ENCODE measurements around the gene STK32C.

Gene STK32C

DNA sequence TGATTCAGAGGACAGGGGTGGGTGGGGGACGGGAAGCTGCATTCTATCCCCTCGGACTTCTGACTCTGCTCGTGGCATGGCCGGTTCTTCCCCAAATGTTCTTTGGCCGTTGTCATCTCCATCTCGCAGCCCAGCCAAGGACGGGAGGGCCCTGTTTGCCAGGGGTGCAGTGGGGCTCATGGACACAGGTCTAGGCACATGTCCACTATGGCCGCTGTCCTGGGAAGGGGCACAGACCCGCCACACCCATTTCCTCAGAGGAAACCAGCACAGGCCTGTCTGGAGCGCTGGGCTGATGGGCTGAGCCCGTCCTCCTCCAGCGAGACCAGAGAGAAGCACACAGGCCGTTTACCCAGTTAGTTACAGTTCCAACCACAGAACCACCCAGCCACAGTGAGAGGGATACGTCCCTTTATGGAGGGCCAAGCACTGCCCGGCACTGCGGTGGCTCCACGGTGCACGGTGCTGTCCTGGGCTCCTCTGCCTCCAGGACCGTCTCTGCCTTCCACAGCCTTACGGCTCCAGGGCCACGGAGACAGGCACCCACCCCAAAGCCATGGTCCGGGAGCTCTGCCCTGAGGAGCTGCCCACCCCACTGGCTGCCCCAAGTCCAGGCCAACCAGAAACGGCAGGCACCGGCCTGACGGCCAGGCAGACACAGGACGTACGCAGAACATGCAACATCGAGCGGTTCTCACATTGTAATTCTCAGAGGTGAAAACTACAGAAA lies 100.8 kb downstream of the STK32C start:
- no peak for DNase-seq

DNA sequence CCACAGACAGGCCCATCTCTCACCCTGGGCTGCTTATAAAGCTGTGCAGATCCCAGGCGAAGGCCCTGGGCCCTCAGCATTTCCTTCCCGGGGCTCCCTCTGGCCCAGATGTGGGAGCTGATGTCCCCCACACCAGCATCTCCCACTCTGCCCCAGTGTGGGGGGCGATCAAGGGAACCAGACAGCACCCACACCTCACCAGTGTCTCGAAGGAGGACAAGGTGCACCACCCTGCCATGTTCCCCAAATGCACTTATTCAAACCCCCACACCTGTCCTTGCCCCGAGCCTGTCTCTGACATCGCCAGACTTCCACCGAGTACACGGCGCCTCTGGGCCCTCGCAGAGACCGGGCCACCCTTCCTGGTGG lies 101.4 kb downstream of the STK32C start:
- no peak for DNase-seq

DNA sequence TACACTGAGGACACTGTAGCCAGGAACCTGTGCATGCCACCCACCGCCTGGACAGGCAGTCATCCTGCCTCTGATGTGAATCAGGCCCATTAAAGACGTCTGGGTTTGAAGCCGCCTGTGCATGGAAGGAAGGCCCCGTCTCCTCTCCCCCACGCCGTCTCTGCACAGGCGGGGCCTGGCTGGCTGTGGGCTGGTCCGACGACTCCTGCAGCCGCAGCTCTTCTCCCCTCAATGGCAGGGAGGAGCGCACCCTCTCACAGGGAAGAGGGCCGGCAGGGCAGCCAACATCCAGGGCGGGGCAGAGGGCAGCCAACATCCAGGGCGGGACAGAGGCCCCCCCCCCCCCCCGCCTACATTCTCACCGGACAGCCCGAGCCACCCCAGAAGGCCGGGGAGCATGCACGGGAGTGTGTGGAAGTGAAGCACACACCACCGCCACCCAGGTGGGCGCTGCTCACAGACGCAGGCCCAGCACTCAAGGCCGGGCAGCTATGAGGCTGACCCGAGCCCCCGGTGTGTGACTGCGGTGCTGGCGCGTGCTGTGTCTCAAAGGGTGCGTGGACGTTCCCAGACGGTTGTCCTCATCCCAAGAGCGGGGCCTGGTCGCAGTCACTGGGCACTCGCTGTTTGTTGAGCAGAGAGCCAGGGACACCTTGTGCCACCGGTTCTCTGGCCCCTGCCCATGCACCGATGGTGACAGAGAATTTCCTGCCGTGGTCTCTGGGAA lies 101.9 kb downstream of the STK32C start:
- no peak for DNase-seq

DNA sequence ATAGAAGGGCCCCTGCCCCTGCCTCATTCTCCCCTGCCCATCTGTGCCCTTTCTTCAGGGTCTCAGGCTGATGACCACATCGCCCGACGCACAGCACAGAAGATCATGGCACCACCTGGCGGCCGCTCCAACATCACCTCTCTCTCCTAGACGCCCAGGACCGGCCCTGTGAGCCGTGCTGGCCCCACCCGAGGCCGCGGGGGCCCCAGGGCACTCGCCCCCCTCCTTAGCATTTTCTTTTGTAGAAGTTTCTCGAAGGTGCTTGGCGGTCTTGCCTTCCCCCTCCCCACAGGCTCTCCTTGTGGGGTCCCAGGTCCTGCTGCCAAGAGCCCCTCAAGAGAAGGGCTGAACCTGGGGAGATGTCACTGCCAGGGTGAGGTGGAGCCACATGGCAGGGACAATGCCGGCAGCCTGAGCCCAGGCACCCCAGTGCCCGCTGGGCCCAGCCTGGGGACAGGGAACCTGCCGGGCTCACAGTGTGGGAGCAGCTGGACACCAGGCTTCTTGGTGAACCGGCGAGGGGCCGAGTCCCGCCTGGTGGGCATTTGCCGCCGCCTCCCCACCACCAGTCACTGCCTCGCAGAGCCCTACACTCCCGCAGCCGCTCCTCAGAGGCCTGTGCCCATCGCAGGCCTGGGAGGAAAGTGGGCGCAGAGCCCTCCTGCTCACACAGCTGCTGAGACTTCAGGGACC lies 102.8 kb downstream of the STK32C start:
- no peak for DNase-seq

DNA sequence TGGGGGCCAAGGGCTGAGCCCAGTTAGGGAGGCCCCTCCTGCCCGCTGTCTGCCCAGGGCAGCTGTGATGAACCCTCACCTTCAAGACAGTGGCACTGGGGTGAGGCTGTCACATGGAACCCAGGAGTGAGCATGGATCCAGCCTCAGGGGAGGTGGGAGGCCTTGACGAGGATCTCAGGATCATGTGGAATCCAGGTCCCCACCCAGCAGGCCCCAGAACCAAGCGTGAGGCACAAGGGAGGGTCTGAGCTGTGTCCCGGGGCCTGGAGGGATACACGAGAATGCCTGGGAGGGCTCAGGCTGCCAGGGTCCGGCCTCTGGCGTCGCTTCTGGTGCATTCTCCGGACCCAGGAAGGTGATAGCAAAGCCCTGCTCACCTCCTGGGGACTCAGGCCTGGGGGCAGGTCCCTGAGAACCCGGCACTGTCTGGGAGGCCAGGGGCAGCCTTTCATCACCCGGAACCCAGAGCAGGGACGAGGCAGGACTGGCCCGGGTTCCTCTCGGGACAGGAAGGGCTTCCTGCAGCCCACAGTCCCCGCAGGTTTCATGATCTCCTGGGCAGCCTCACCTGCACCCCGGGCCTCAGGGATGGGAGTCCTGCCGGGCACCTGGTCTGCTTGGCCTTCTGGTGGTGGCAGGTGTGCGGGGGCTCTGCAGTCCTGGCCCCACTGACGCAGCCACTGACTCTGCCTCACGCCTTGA lies 103.5 kb downstream of the STK32C start:
- no peak for DNase-seq

DNA sequence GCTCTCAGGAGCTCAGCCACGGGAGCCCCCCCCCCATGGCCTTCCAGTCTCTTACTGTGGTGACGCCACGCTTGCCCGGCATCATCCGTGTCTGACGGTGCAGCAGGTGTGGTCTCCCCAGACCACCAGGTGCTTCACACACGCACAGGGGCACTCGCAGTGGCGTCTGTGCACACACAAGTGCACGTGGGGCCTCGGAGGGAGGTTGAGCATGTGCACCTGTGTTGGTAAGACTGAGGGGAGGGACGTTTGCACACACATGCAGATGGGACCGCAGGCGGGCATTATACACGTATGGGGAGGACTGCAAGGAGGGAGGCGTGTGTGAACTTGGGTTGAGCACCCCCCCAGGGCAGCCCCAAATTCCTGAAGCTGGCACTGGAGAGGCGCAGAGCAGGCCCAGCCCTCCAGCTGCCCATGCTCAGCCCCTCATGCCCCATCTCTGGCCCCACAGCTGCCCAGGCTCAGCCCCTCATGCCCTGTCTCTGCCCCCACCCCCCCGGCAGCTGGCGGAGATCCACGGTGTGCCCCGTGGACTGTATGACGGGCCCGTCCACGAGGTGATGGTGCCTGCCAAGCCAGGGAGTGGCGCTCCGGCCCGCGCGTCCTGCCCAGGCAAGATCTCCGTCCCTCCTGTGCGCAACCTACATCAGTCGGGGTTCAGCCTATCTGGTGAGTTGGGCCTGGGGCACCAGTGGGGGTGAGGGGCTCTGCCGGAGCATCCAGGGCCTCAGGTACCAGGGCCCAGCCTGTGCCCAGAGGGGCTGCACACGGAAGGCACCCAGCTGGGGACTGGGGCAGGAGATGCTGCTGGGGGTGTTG lies 104.3 kb downstream of the STK32C start:
- no peak for DNase-seq

DNA sequence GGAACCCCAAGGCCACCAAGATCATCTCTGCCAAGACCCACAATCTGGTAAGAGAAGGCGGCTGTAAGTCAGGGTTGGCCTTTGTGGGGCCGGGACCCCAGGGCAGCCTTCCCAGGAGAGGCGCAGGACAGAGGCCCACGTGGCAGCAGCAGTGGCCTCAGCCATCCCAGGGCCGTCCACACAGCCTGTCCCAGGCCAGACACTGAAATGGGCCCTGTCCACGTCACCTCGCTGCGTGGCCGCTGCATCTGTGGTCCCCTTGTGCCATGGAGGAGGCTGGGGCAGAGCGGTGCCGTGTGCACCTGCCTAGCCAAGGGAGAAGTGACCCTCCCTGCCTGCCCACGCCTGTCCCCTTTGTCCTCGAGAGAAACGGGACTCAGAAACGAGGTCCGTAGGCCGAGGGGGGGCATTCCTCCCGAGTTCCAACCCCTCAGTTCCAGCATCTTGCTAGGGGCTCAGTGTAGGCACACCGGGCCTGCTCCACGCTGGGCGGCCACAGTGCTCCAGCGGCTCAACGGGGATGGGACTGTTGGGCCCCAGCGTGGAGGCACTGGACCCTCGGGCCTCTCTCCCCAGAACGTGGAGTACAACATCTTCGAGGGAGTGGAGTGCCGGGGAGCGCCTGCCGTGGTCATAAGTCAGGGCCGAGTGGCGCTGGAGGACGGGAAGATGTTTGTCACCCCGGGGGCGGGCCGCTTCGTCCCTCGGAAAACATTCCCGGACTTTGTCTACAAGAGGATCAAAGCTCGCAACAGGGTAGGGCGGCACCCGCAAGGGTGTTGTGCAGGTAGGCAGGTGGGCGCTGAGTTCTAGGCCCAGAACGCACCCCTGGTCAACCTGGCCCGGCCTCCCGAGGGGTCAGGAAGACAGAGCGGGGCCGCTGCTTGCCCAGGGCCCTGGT lies 105.4 kb downstream of the STK32C start:
- no peak for DNase-seq

DNA sequence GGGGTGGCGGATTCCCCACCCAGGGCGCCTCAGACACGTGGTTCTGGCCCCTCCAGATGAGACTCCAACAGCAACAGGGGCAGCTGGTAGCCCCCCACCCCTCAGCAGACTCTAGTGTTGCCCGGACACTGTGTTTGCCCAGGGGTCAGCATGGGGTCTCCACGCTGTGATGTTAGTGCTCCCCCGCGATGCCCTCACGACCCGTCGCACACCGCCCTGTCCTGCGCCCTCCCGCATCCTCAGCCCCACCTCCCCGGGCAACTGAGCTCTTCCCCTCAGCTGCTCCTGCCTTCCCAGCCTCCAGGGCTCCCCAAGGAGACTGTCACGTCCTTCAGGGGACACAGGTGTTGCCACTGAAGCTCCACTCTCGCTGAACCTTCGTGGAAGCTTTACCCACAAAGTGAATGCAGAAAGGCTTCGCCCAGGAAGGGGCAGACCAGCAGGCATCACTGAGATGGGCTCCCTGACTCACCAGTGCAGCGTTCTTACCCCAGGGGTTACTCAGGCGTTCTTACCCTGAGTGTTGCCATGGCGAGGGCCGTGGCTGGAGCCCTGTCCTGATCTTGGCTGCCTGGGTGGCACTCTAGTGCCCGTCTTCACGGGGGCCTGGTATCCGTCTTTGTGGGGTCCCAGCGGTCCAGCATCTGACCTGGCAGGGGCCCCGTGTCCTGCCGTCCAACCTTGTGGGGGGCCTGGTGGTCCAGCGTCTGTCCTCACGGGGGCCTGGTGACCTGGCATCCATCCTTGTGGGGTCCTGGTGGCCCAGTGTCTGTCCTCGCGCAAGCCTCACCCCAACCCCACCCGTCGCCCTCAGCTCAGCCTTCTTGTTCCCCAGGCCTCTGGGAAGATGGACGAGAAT lies 106.4 kb downstream of the STK32C start:
- no peak for DNase-seq

DNA sequence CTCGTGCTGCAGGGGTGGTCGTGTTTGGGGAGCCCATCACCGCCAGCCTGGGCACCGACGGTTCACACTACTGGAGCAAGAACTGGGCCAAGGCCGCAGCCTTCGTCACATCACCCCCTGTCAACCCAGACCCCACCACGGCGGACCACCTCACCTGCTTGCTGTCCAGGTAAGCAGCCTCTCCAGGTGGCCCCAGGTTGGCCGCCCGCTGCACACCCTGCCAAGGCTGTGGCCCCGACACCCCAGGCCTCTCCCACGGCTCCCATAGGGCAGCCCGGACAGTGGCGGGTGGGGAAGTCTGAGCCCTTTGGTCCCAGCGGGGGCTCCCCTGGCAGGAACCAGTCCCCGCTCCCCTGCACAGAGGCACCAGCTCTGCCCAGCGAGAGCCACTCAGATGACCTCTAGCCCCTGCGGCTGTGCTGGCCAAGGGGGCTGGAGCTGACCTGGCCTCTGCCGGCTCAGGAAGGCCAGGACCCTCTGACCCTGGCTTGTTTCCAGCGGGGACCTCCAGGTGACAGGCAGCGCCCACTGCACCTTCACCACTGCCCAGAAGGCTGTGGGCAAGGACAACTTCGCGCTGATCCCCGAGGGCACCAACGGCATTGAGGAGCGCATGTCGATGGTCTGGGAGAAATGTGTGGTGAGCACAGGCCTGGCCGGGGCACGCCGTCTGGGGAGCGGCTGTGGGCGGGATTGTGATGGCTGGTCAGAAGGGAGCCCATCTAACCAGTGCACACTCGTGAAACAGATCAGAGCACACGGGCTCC lies 107.2 kb downstream of the STK32C start:
- no peak for DNase-seq

DNA sequence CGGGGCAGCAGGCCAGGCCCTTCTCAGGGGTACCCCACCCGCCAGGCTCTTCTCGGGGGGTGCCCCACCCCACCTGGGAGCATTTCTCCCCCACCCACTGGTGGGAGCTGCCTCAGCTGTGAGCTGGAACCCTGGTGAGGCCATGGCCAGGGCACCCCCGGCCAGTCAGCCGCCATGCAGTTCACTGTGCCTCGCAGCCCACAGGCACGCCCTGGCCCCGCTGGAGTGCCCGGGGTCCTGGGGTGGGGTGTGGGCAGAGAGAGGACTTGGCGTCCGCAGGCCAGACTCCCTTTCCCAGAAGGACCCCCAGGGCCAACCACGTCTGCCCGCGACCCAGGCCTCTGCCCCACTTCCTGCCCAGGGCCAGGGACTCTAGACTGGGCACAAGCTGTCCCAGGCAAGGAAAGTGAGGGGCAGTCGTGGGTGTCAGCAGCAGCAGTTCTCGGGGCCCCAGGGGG lies 107.9 kb downstream of the STK32C start:
- DNase-seq: no peak

- DNase-seq: no peak
Observed at GRCh38 chr10:132199268-132199853, 108.4 kb downstream of the STK32C start.

GRCh38 chr10:132198381-132199181 lies 109.2 kb downstream of the STK32C start:
- no peak for DNase-seq

GRCh38 chr10:132198068-132198370 lies 109.7 kb downstream of the STK32C start:
- no peak for DNase-seq

- no peak for DNase-seq
Observed at GRCh38 chr10:132197271-132198067, 110.3 kb downstream of the STK32C start.

GRCh38 chr10:132196178-132197113 lies 111.3 kb downstream of the STK32C start:
- DNase-seq: no peak

- no peak for DNase-seq
Observed at GRCh38 chr10:132195366-132196075, 112.2 kb downstream of the STK32C start.
